ENCODE results near the gene ELFN1.

Gene ELFN1

GRCh38 chr7:1721047-1721690 lies 51.1 kb downstream of the ELFN1 start:
- ATAC-seq (peak; percentile 57), DNase-seq (no peak)
- no peaks in the 10 kb centered on the region for H3K9me3 Mint-ChIP-seq
- no peaks in the 10 kb centered on the region for H3K36me3 Mint-ChIP-seq (ENCODE audit: low read depth)
- H3K4me1 Mint-ChIP-seq, result no peaks in the 10 kb centered on the region
- peaks cover 9% of the 10 kb centered on the region for H3K27me3 Mint-ChIP-seq
- H3K4me3 Mint-ChIP-seq, result no peak overlapping the region
- H3K27ac Mint-ChIP-seq, result no peak overlapping the region

- ATAC-seq (no peak), DNase-seq (no peak)
- Mint-ChIP-seq H3K36me3 (ENCODE audit: low read depth) (no peaks in the 10 kb centered on the region), H3K27me3 (peaks cover 13% of the 10 kb centered on the region), H3K4me1 (no peaks in the 10 kb centered on the region), H3K9me3 (no peaks in the 10 kb centered on the region), H3K4me3 (no peak overlapping the region), H3K27ac (no peak overlapping the region)
Observed at GRCh38 chr7:1723254-1723653, 53.2 kb downstream of the ELFN1 start.

DNA sequence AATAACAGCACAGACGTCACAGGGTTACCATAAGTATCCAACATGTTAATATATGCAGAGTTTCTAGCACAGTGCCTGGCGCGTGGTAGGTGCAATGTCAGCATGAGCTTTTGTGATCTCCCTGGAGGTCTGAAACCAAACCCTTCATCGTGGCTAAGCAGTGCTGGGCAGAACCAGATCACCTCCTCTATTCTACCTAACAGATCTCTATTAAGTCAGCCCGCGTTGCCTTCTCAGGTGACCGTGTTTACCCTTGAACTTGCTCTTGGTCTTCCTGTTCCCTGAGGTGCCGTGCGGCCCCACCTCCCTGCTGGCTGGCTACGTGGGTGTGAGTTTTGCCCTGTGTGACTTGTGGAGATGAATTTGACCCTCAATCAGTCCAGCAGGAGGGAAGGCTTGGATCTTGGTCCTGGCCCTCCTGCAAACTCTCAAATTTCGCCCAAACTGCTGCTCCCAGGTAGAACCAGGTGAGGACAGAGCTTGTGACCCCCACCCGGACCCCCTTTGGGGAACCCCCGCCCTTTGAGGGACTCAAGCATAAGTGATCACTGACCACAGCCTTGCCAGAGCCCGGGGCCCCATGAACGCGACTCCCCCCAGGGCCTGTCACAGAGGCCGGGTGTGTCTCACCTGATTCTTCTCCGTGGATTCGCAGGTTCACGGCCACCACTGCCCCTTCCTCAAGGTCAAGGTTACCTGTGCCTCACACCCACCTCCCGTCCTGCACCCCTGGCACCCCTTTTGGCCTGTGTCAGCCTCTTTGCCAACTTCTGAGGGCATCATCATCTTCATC lies 54.2 kb downstream of the ELFN1 start:
- Mint-ChIP-seq H3K27ac (no peak overlapping the region), H3K4me1 (no peaks in the 10 kb centered on the region), H3K4me3 (no peak overlapping the region), H3K9me3 (no peaks in the 10 kb centered on the region), H3K36me3 (ENCODE audit: low read depth) (no peaks in the 10 kb centered on the region), H3K27me3 (peaks cover 15% of the 10 kb centered on the region)
- DNase-seq (no peak), ATAC-seq (no peak)

- Mint-ChIP-seq H3K4me1 (no peaks in the 10 kb centered on the region), H3K27me3 (peaks cover 15% of the 10 kb centered on the region), H3K4me3 (no peak overlapping the region), H3K27ac (no peak overlapping the region), H3K9me3 (no peaks in the 10 kb centered on the region), H3K36me3 (ENCODE audit: low read depth) (no peaks in the 10 kb centered on the region)
- DNase-seq, result no peak
- ATAC-seq, result no peak
Observed at GRCh38 chr7:1725199-1725690, 55.2 kb downstream of the ELFN1 start.

GRCh38 chr7:1725766-1726630 lies 55.9 kb downstream of the ELFN1 start:
- ATAC-seq (no peak), DNase-seq (no peak)
- Mint-ChIP-seq H3K27me3 (peaks cover 15% of the 10 kb centered on the region), H3K4me3 (no peak overlapping the region), H3K36me3 (ENCODE audit: low read depth) (no peaks in the 10 kb centered on the region), H3K9me3 (no peaks in the 10 kb centered on the region), H3K4me1 (no peaks in the 10 kb centered on the region), H3K27ac (no peak overlapping the region)

- DNase-seq (no peak), ATAC-seq (no peak)
- no peak overlapping the region for H3K27ac Mint-ChIP-seq
- no peak overlapping the region for H3K4me3 Mint-ChIP-seq
- no peaks in the 10 kb centered on the region for H3K36me3 Mint-ChIP-seq (ENCODE audit: low read depth)
- H3K27me3 Mint-ChIP-seq, result peaks cover 15% of the 10 kb centered on the region
- no peaks in the 10 kb centered on the region for H3K9me3 Mint-ChIP-seq
- no peaks in the 10 kb centered on the region for H3K4me1 Mint-ChIP-seq
Observed at GRCh38 chr7:1727079-1727478, 57.0 kb downstream of the ELFN1 start.

DNA sequence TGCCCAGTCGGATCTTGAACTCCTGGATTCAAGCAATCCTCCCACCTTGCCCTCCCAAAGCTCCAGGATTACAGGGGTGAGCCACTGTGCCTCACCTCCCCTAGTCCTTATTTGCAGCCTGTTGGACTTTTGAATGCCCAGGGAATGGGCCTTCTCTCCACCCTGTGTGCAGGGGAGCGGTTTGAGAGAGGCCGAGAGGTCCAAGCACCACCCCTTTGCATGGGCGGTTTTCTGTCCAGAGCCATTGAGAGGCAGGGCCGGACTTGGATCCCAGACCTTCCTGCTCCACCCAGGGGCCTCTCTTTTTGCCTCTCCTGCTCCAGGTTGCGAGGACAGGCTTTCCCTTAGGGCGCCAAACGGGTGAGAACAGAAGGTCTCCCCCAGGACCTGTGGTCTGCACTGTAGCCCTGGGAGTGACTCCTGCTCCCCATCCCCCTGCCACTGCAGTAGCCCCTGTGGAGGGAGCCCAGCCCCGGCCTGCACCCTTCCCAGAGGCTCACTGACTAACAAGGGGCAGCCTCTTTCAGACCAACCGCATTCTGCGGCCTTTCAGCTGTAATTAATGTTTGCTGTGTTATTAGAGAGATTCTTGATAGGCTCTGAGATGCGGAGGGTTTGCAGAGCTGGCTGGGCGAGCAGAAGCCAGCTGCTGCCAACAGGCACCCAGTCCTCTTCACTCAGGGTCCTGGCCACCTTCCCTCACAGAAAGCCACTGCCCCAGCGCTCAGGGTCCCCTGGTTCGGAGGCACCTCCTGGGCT lies 57.9 kb downstream of the ELFN1 start:
- Mint-ChIP-seq H3K4me3 (no peak overlapping the region), H3K27ac (no peak overlapping the region), H3K9me3 (no peaks in the 10 kb centered on the region), H3K36me3 (ENCODE audit: low read depth) (no peaks in the 10 kb centered on the region), H3K27me3 (peaks cover 15% of the 10 kb centered on the region), H3K4me1 (no peaks in the 10 kb centered on the region)
- ATAC-seq, result no peak
- no peak for DNase-seq

DNA sequence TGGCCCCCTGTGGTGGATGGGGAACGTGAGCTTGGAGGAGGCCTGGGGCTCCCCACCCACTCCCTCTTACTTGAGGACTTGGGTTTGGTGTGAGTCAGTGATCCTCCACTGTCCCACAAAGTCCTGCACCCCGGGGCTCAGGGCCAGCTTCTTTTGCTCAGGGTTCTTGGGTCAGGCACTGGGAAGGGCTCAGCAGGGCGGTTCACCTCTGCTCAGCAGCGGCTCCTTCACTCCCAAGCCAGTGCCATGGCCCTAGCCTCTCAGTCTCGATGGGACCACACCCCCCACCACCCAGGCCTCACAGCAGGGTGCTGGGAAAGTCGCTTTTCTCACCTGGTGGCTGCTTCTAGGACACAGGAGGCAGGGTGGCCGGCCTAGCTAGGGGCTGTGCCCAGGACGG lies 59.1 kb downstream of the ELFN1 start:
- H3K27ac Mint-ChIP-seq, result no peak overlapping the region
- ATAC-seq (no peak), DNase-seq (no peak)
- H3K27me3 Mint-ChIP-seq, result peaks cover 15% of the 10 kb centered on the region
- no peaks in the 10 kb centered on the region for H3K9me3 Mint-ChIP-seq
- no peaks in the 10 kb centered on the region for H3K4me1 Mint-ChIP-seq
- no peak overlapping the region for H3K4me3 Mint-ChIP-seq
- no peaks in the 10 kb centered on the region for H3K36me3 Mint-ChIP-seq (ENCODE audit: low read depth)

DNA sequence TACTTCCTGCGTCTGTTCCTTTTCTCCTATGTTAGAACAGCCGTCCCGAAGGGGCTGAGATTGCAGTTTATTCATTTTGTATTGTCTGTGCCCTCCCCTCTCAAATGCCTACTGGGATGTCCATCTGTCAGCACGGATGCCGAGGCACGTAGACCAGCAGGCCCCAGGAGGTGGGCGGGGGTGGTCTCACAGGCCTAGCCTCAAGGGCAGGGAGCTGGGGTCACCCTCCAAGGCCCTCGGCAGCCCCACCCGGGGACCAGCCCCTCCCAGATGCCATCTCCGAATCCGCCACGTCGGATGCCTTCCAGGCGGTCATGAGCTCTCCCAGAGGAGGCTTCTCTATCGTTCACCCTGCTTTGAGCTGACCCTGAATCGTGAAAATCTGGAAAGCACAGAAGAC lies 59.7 kb downstream of the ELFN1 start:
- H3K27me3 Mint-ChIP-seq, result peaks cover 15% of the 10 kb centered on the region
- no peaks in the 10 kb centered on the region for H3K4me1 Mint-ChIP-seq
- no peak overlapping the region for H3K27ac Mint-ChIP-seq
- no peak overlapping the region for H3K4me3 Mint-ChIP-seq
- no peak for ATAC-seq
- no peak for DNase-seq
- no peaks in the 10 kb centered on the region for H3K36me3 Mint-ChIP-seq (ENCODE audit: low read depth)
- H3K9me3 Mint-ChIP-seq, result no peaks in the 10 kb centered on the region

GRCh38 chr7:1732072-1732471 lies 62.0 kb downstream of the ELFN1 start:
- DNase-seq (no peak), ATAC-seq (no peak)
- Mint-ChIP-seq H3K4me3 (no peak overlapping the region), H3K27me3 (peaks cover 7% of the 10 kb centered on the region), H3K27ac (no peak overlapping the region), H3K9me3 (no peaks in the 10 kb centered on the region), H3K4me1 (no peaks in the 10 kb centered on the region), H3K36me3 (ENCODE audit: low read depth) (no peaks in the 10 kb centered on the region)

DNA sequence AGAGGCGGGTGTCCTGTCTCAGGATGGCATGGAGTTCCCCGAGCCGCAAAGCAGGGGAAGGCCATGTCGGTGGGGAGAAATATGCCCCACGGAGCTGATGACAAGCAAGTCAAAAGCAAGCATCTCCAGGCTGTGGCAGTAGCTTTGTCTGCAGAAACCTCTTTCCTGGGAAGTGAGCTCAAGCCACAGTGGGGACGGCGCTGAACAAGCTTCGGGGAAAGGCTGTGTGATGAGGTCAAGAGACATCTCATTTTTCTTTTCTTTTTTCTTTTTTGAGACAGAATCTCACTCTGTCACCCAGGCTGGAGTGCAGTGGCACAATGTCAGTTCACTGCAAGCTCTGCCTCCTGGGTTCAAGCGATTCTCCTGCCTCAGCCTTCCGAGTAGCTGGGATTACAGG lies 62.6 kb downstream of the ELFN1 start:
- no peaks in the 10 kb centered on the region for H3K36me3 Mint-ChIP-seq (ENCODE audit: low read depth)
- no peak overlapping the region for H3K4me3 Mint-ChIP-seq
- H3K27ac Mint-ChIP-seq, result no peak overlapping the region
- H3K4me1 Mint-ChIP-seq, result no peaks in the 10 kb centered on the region
- DNase-seq (no peak), ATAC-seq (no peak)
- no peaks in the 10 kb centered on the region for H3K9me3 Mint-ChIP-seq
- H3K27me3 Mint-ChIP-seq, result peaks cover 3% of the 10 kb centered on the region

DNA sequence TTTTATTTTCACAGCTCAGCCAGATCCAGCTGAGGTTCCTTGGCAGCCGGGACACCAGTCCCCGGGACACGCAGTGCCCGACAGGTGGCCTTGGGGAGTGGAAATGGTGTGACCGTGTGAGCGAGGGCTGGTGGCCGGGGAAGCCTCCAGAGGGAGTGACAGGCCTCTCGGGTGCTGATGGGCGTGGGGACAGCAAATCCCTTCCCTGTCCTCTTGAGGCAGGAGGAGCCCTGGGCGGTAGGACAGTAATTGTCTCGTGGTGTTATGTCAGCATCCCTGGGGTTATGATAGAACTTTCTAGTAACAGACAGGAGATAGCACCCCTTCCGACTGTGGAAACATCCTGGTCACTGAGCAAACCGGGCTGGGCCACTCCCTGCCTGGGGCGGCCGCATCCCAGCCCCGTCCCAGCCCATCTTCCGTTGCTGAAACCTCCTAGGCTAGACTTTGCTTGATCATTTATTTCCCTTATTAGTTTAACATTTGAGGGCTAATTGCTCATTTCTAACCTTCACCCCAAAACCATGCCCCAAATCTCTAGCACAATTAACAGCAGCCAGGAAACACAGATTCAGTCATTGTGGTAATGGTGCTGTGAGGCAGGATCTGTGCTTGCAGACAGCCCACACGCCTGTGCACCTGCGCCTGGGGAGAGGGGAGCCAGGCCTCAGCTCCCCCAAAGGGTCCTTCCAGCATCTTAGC lies 63.3 kb downstream of the ELFN1 start:
- Mint-ChIP-seq H3K4me1 (peaks cover 2% of the 10 kb centered on the region), H3K36me3 (ENCODE audit: low read depth) (no peaks in the 10 kb centered on the region), H3K27me3 (peaks cover 2% of the 10 kb centered on the region), H3K9me3 (no peaks in the 10 kb centered on the region), H3K4me3 (no peak overlapping the region), H3K27ac (no peak overlapping the region)
- DNase-seq (no peak), ATAC-seq (no peak)

DNA sequence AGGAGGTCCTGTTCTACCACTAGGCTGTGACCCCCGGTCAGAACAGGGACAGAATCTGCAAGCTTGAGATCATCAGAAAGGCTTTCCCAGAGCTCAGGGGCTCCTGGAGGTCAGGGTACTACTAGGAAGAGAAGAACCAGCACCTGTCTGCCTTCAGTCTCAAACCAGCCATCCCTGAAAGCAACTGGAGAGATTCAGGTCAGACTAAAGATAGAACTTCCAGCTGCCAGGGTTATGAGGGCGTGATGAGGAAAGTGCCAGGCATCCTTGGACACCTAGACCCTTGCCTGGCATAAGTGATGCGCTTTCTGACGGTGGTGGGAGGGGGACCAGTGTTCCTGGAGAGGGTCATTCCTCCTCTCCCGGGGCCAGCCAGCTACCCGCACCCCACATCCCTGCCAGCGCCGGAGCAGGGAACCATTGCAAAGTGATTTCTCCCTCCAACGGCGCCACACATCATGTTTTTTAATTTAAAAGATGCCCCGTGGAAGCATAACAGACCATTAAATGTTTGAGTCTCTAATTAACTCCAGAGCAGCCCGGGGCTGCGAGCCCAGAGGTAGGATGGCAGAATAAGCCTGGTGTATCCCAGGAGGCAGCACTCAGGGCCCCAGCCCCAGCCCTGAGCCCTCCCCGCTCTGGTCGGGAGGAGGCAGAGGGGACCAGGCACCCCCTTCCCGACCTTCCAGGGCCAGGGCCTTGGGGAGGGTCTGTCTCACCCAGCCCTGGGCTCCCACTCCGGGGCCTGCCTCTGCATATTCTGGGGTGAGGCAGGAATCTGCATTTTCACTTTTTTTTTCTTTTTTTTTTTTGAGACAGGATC lies 64.0 kb downstream of the ELFN1 start:
- peaks cover 8% of the 10 kb centered on the region for H3K4me1 Mint-ChIP-seq
- no peaks in the 10 kb centered on the region for H3K27me3 Mint-ChIP-seq
- H3K36me3 Mint-ChIP-seq (ENCODE audit: low read depth), result no peaks in the 10 kb centered on the region
- no peaks in the 10 kb centered on the region for H3K9me3 Mint-ChIP-seq
- H3K4me3 Mint-ChIP-seq, result no peak overlapping the region
- ATAC-seq (no peak), DNase-seq (no peak)
- H3K27ac Mint-ChIP-seq, result no peak overlapping the region
